T-helper 2 cell treated with Interferon-gamma antibody and Interleukin-4, amounts not matched to agents 100 ng/mL and 5 ng/mL, for 36 hours (primary cell): ENCODE results near the gene FGFBP3. TPM values are rescaled to one million over a fixed set of nuclear protein-coding genes. Genes with fewer than 3 reads are reported as not detected.
"Not testable (repeated sequence)": the region's sequence is repeated elsewhere in the genome, so short reads cannot be mapped to it uniquely, and the experiment has no call there.

Source experiments
- intact Hi-C: fragments of 100-400 bp; cut with micrococcal nuclease; formaldehyde crosslinking; loops from one replicate; pipeline ENCODE4 v1.15.1; 2023
- total RNA-seq: library from RNA; stranded (reverse); gene quantifications from 2 replicates; pipeline ENCODE4 v1.2.3, GENCODE V29; 2022

FGFBP3 gene
- total RNA-seq, 1 donor from 2014 or later = 1.3 TPM

GRCh38 chr10:91907033-91907594 lies 2.2 kb downstream of the FGFBP3 start:
- intact Hi-C loops = loop anchor here (5.0 to 10.0 kb wide), 3 partner anchors 50 to 682 kb away; partner anchors contain the start of genes HECTD2 and PCGF5

GRCh38 chr10:91901784-91902677 lies 7.3 kb downstream of the FGFBP3 start:
- intact Hi-C loops = loop anchor here (10.0 kb wide), 1 partner anchor 677 kb away; the partner anchor contains the start of gene PCGF5

GRCh38 chr10:91897421-91897820 lies 11.9 kb downstream of the FGFBP3 start:
- intact Hi-C loops = no loop called here

GRCh38 chr10:91896212-91896756 lies 13.0 kb downstream of the FGFBP3 start:
- intact Hi-C loops = no loop called here

GRCh38 chr10:91894261-91894685 lies 15.0 kb downstream of the FGFBP3 start:
- intact Hi-C loops = not testable (repeated sequence)

- intact Hi-C loops = no loop called here
These were observed 16.2 kb downstream of the FGFBP3 start for GRCh38 chr10:91893051-91893450.

- intact Hi-C loops = no loop called here
These were observed 17.9 kb downstream of the FGFBP3 start for GRCh38 chr10:91891125-91892001.

GRCh38 chr10:91887272-91888076 lies 21.8 kb downstream of the FGFBP3 start:
- intact Hi-C loops = no loop called here

- intact Hi-C loops = no loop called here
These were observed 22.4 kb downstream of the FGFBP3 start for GRCh38 chr10:91886954-91887271.

GRCh38 chr10:91885362-91886079 lies 23.8 kb downstream of the FGFBP3 start:
- intact Hi-C loops = no loop called here

GRCh38 chr10:91884536-91884935 lies 24.8 kb downstream of the FGFBP3 start:
- intact Hi-C loops = no loop called here

- intact Hi-C loops = no loop called here
These were observed 25.5 kb downstream of the FGFBP3 start for GRCh38 chr10:91883549-91884444.

- intact Hi-C loops = no loop called here
These were observed 29.0 kb downstream of the FGFBP3 start for GRCh38 chr10:91880310-91880709.

- intact Hi-C loops = no loop called here
These were observed 29.6 kb downstream of the FGFBP3 start for GRCh38 chr10:91879515-91880170.

GRCh38 chr10:91875779-91876178 lies 33.5 kb downstream of the FGFBP3 start:
- intact Hi-C loops = no loop called here

GRCh38 chr10:91875156-91875555 lies 34.1 kb downstream of the FGFBP3 start:
- intact Hi-C loops = no loop called here

GRCh38 chr10:91865562-91866081 lies 43.7 kb downstream of the FGFBP3 start:
- intact Hi-C loops = no loop called here

GRCh38 chr10:91864744-91865143 lies 44.5 kb downstream of the FGFBP3 start:
- intact Hi-C loops = no loop called here
